NCI-H128 (cell line): ENCODE results near the gene REPS1.
"Not testable (repeated sequence)": the region's sequence is repeated elsewhere in the genome, so short reads cannot be mapped to it uniquely, and the experiment has no call there.

ENCODE experiments used
- DNase-seq: peaks from one replicate; lab custom pipeline; 2025; ENCODE audit not compliant: unreplicated experiment; lab: John Stamatoyannopoulos, UW

Gene REPS1

DNA sequence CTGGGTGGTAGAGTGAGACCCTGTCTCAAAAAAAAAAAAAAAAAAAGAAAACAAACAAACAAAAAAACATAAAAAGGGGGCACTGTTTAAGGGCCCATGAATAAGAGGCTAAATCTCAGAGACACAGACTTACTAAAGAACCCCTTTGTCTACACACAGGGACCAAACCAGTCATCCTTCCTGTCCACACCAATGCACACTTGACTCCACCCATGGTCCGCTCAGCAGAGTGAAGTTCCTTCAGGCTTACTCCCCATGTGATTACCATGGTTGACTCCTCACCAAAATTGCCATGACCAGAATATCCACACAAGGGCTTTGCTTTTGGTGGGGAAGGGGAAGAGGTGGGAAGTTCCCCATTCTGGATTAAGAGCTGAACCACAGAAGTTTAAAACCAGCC lies 19.4 kb upstream of the REPS1 start:
- no peak for DNase-seq

- DNase-seq: no peak
These were observed 18.4 kb upstream of the REPS1 start for GRCh38 chr6:139006477-139006876.

GRCh38 chr6:139003751-139004150 lies 15.7 kb upstream of the REPS1 start:
- no peak for DNase-seq

- DNase-seq: no peak
These were observed 12.1 kb upstream of the REPS1 start for GRCh38 chr6:138999949-139000725.

GRCh38 chr6:138997136-138997535 lies 9.1 kb upstream of the REPS1 start:
- no peak for DNase-seq

DNA sequence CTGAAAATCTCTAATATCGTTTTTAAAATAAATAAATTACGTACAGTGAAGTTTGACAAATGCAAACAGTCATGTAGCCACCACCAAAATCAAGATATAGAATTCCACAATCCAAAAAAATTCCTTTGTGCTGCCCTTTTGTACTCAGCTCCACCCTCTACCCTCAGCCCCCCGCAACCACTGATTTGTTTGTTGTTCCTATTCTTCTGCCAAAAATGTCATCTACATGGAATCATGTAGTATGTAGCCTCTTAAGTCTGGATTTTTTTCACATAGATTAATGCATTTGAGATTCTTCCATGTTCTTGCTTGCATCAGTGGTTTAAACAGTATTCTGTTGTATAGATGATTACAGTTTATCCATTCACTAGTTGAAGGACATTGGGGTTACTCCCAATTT lies 8.5 kb upstream of the REPS1 start:
- DNase-seq: no peak

- not testable (repeated sequence) for DNase-seq
These were observed 5.4 kb upstream of the REPS1 start for GRCh38 chr6:138993410-138993809.

GRCh38 chr6:138992965-138993364 lies 4.9 kb upstream of the REPS1 start:
- not testable (repeated sequence) for DNase-seq

- no peak for DNase-seq
These were observed 3.2 kb upstream of the REPS1 start for GRCh38 chr6:138991206-138991605.

DNA sequence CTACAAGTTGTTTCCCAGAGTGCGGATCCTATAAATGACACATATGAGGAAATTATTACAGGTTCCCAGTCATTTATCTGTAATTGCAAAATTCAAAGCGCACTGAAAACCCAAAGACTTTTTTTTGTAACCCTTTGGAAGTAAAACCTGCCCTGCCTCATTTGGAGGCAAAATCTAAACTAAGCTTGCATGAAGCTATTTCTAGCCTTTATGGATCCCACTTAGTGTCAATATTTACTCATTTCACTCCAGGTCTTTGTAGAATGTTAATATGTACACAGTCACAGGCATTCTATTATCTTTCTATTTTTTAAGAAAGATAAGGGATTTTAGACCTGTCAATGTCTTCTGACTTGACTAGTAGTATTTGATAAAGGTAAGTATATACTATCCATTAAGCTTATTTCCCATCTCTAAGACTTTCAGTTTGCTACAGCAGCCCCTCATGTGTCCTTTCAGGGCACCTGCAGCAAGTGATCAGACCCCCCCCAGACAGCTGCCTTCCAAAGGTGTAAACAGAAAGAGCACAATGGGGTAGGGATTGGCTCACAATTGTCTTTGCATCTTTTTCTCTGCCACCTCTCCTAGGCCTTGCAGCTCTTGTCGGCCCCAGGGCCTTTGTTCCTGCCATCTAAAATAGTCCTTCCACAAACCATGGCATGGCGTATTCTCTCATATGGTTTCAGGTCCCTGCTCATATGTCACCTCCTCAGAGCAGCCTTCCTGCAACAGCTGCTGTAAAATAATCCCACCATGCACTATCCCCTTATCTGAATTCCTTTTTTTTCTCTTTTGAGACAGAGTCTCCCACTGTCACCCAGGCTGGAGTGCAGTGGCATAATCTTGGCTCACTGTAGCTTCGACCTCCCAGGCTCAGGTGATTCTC lies 1.3 kb upstream of the REPS1 start:
- DNase-seq: no peak

- no peak for DNase-seq
These were observed 399 bp upstream of the REPS1 start for GRCh38 chr6:138988469-138988834.

DNA sequence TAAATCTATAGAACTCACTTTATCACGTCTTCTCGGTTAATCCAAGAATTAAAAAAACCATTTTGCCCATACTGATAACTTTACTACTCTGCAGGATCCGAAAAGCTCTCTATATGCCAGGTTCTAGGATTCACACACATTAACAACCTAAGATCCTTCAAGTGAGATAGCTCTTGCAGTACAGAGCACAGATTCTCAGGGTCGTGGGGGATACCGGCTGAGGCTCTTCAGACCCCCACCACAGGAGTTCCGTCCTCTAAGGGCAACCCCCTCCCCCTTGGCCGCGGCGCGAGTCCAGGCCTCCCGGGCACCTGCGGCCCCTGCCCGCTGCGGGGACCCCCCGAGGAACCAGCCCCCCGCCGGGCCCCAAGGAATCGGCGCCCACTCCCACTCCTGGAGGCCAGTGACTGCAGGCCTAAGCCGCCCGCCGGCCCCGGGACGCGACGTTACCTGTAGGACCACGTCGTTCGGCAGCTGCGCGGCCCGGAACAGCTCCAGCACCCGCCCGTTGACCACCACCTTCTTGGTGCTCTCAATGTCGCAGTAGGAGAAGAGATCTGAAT lies 892 bp downstream of the REPS1 start:
- DNase-seq: no peak

- DNase-seq: no peak
These were observed 1.5 kb downstream of the REPS1 start for GRCh38 chr6:138986578-138986977.

DNA sequence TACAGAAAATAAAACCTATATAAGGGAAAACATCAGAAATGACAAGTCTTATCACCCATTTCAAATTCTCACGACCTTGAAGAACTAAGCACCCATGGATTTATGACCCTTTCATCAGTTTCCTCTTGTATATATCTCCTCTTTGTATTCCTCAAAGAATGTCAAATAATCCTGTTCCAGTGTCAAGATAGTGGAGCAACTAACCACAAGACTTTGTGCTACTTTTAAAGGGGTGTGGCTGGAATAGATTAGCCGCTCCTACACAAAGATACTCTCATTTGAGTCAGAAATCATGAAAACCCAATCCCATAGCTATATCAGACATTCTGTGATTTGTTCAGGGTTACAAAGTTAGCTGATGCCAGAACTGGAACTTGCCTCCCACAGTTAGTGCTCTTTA lies 6.6 kb downstream of the REPS1 start:
- DNase-seq: no peak

GRCh38 chr6:138979813-138980668 lies 8.0 kb downstream of the REPS1 start:
- no peak for DNase-seq

DNA sequence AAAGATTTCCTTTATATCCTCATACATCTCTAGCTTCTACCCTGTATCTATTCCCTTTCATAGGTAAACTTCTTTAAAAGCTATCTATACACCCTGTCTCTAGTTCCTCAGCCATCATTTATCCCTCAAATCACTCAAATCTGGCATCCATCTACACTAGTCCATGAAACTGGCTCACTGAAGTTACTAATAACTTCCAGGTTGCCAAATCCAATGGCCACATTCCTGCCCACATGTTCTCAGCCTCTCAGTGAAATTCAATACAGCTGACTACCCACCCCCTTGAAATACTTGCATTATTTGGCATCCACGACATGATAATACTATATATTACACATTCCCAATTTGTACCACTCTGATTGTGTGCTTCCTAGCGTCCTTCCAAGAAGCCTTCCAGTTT lies 8.7 kb downstream of the REPS1 start:
- DNase-seq: no peak

- DNase-seq: no peak
These were observed 9.8 kb downstream of the REPS1 start for GRCh38 chr6:138978229-138978628.

DNA sequence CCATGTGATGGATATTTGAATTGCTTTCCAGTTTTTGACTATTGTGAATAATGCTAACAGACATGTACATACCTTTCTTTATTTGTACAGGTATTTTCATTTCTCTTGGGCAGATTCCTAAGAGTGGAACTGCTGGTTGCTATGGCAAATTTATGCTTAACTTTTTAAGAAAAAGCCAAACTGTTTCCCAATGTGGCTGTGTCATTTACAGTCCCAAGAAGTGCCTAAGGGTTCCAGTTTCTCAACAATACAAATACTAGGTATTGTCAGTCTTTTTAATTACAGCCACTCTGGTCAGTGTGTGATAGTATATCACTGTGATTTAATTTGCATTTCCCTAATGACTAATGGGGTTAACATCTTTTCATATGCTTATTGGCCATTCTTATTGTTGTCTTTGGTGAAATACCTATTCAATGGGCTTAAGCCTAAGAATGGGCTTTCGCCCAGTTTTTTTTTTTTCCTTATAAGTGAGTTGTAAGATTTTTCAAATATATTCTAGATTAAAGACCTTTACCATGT lies 10.3 kb downstream of the REPS1 start:
- DNase-seq: no peak

- DNase-seq: no peak
These were observed 10.8 kb downstream of the REPS1 start for GRCh38 chr6:138977242-138977641.

- DNase-seq: no peak
These were observed 12.2 kb downstream of the REPS1 start for GRCh38 chr6:138975815-138976214.
